HCT116 (cell line): Measurements from ENCODE around the gene CTIF. TPM values are rescaled to one million over a fixed set of nuclear protein-coding genes. Genes with fewer than 3 reads are reported as not detected.

Experiments used
- ATAC-seq: fragments of 200-7000 bp; cut with Tn5 transposase; 2 replicates; pipeline ENCODE4 v1.9.1; 2020; ENCODE audit warnings: mild to moderate bottlenecking, moderate library complexity
- BruUV-seq: library from RNA; stranded (reverse); fragments of 400-500 nt; replicated peaks from 2 replicates; lab custom pipeline; 2021; lab: Mats Ljungman, UMichigan
- CTCF ChIA-PET: fragments of 300-600 bp; sonication (Branson Sonifier 250); formaldehyde crosslinking; loops from one replicate; lab custom pipeline; 2021; ENCODE audit warnings: antibody characterized with exemption; lab: Charles Lee
- POLR2A ChIA-PET: fragments of 300-600, 350-600 bp; sonication (Branson Sonifier 250); formaldehyde crosslinking; loops from one replicate; lab custom pipeline; 2021; ENCODE audit warnings: antibody characterized with exemption; lab: Charles Lee
- RAD21 ChIA-PET, 2 experiments: fragments of 300-600 bp; sonication (Branson Sonifier 250); formaldehyde crosslinking; loops; one replicate each; lab custom pipeline; 2023; ENCODE audit warnings: low total read pairs in 2 of 2; ENCODE audit not compliant: uncharacterized antibody in 2 of 2, unreplicated experiment in 2 of 2, low non-redundant PET in 1 of 2; lab: Charles Lee
- DNase-seq: peaks from one replicate; pipeline ENCODE4 v3.0.0-alpha.2; 2010; ENCODE audit warnings: low read depth, low spot score
- H2AFZ ChIP-seq: fragments of 200-600 bp; shearing (Covaris generic), sonication (generic); 2 replicates; pipeline ENCODE4 v1.6.1; 2017; ENCODE audit warnings: low read depth, mixed run types, mixed read lengths, antibody characterized with exemption, low read length; ENCODE audit not compliant: poor library complexity, severe bottlenecking
- H3K27ac ChIP-seq: 2 replicates; pipeline ENCODE4 v1.5.1; 2012; ENCODE audit warnings: low read depth, low read length
- H3K27me3 ChIP-seq: fragments of 200-600 bp; sonication (generic); 2 replicates; pipeline ENCODE4 v1.6.1; 2016; ENCODE audit warnings: mixed run types, low read length, mixed read lengths; ENCODE audit not compliant: insufficient read depth
- H3K36me3 ChIP-seq, 2 experiments: fragments of 200-500 bp in 1 of 2; fragments of 200-600 bp in 1 of 2; sonication (Bioruptor generic) in 1 of 2; sonication (generic) in 1 of 2; 2 replicates each; pipeline versions ENCODE4 v1.5.1 to v1.6.1; 2014 to 2016; ENCODE audit warnings: low read length in 2 of 2, inconsistent platforms in 1 of 2, mixed read lengths in 1 of 2, mixed run types in 1 of 2; ENCODE audit not compliant: insufficient read depth in 2 of 2, control insufficient read depth in 1 of 2
- H3K4me1 ChIP-seq, 2 experiments: fragments of 200-600 bp in 1 of 2; sonication (generic) in 1 of 2; 2 replicates each; pipeline versions ENCODE4 v1.5.1 to v1.6.1; 2012 to 2017; ENCODE audit warnings: low read length in 2 of 2, inconsistent platforms in 1 of 2, mild to moderate bottlenecking in 1 of 2, mixed read lengths in 1 of 2, mixed run types in 1 of 2, moderate library complexity in 1 of 2; ENCODE audit not compliant: insufficient read depth in 2 of 2, control insufficient read depth in 1 of 2
- H3K4me2 ChIP-seq: fragments of 200-600 bp; sonication (generic); 2 replicates; pipeline ENCODE4 v1.6.1; 2017; ENCODE audit warnings: mixed run types, low read length, mixed read lengths
- H3K4me3 ChIP-seq, 2 experiments: fragments of 200-600 bp in 1 of 2; sonication (generic) in 1 of 2; replicated peaks in 1 of 2; 2 replicates each; pipeline ENCODE4 v1.5.1; 2011 to 2016; ENCODE audit warnings: low read length in 2 of 2, control low read depth in 1 of 2, low read depth in 1 of 2, mild to moderate bottlenecking in 1 of 2, mixed read lengths in 1 of 2, mixed run types in 1 of 2
- H3K79me2 ChIP-seq: fragments of 200-600 bp; sonication (generic); 2 replicates; pipeline ENCODE4 v1.6.1; 2017; ENCODE audit warnings: mild to moderate bottlenecking, mixed run types, low read length, moderate library complexity, mixed read lengths; ENCODE audit not compliant: insufficient read depth
- H3K9ac ChIP-seq: fragments of 200-600 bp; sonication (generic); 2 replicates; pipeline ENCODE4 v1.6.1; 2016; ENCODE audit warnings: low read length, mixed read lengths
- H3K9me2 ChIP-seq: fragments of 200-600 bp; sonication (generic), shearing (Covaris generic); 2 replicates; pipeline ENCODE4 v1.6.1; 2017; ENCODE audit warnings: mixed run types, mild to moderate bottlenecking, moderate library complexity; ENCODE audit not compliant: insufficient read depth
- H3K9me3 ChIP-seq, 2 experiments: fragments of 200-500 bp in 1 of 2; fragments of 200-600 bp in 1 of 2; sonication (Bioruptor generic) in 1 of 2; sonication (generic) in 1 of 2; 2 replicates each; pipeline ENCODE4 v1.6.1; 2014 to 2017; ENCODE audit warnings: low read length in 2 of 2, mixed read lengths in 2 of 2, inconsistent platforms in 1 of 2, low read depth in 1 of 2, mild to moderate bottlenecking in 1 of 2, mixed run types in 1 of 2, moderate library complexity in 1 of 2; ENCODE audit not compliant: control insufficient read depth in 1 of 2, insufficient read depth in 1 of 2
- H4K20me1 ChIP-seq: fragments of 200-600 bp; sonication (generic), shearing (Covaris generic); 2 replicates; pipeline ENCODE4 v1.6.1; 2017; ENCODE audit warnings: mixed run types, mild to moderate bottlenecking, moderate library complexity; ENCODE audit not compliant: insufficient read depth
- EGR1 ChIP-seq: IDR thresholded peaks from 2 replicates; pipeline ENCODE4 v1.6.1; 2012; ENCODE audit warnings: low read depth
- EZH2 ChIP-seq: fragments of 200-600 bp; sonication (generic); IDR thresholded peaks from 2 replicates; pipeline ENCODE4 v1.6.1; 2017; ENCODE audit warnings: antibody characterized with exemption, mixed run types
- FOSL1 ChIP-seq: IDR thresholded peaks from 2 replicates; pipeline ENCODE4 v1.6.1; 2012; ENCODE audit warnings: low read depth
- JUND ChIP-seq: IDR thresholded peaks from 2 replicates; pipeline ENCODE4 v1.6.1; 2012
- POLR2AphosphoS5 ChIP-seq: IDR thresholded peaks from 2 replicates; pipeline ENCODE4 v1.6.1; 2011; ENCODE audit warnings: mild to moderate bottlenecking, low read depth, low read length, moderate library complexity
- RAD21 ChIP-seq: IDR thresholded peaks from 2 replicates; pipeline ENCODE4 v1.6.1; 2012; ENCODE audit warnings: low read depth, mild to moderate bottlenecking
- SIN3A ChIP-seq: IDR thresholded peaks from 2 replicates; pipeline ENCODE4 v1.6.1; 2012; ENCODE audit warnings: low read depth
- SP1 ChIP-seq: IDR thresholded peaks from 2 replicates; pipeline ENCODE4 v1.6.1; 2012; ENCODE audit warnings: low read depth
- intact Hi-C: fragments of 100-400 bp; cut with micrococcal nuclease; formaldehyde crosslinking; loops from 2 replicates; pipeline ENCODE4 v1.10.0; 2022
- total RNA-seq: library from RNA; stranded (reverse); gene quantifications from one replicate; pipeline ENCODE4 v1.2.1, GENCODE V29; 2021; ENCODE audit not compliant: unreplicated experiment
- TF ChIP-seq, protein P1 (sequence below): IDR thresholded peaks from 2 replicates; pipeline ENCODE4 v1.6.1; 2012
- TF ChIP-seq, protein P2 (sequence below): IDR thresholded peaks from 2 replicates; pipeline ENCODE4 v1.6.1; 2012
- TF ChIP-seq, protein P3 (sequence below): IDR thresholded peaks from 2 replicates; pipeline ENCODE4 v1.6.1; 2012; ENCODE audit warnings: low read depth

Gene CTIF
- total RNA-seq, 1 experiment from 2014 or later = 19.7 TPM

DNA sequence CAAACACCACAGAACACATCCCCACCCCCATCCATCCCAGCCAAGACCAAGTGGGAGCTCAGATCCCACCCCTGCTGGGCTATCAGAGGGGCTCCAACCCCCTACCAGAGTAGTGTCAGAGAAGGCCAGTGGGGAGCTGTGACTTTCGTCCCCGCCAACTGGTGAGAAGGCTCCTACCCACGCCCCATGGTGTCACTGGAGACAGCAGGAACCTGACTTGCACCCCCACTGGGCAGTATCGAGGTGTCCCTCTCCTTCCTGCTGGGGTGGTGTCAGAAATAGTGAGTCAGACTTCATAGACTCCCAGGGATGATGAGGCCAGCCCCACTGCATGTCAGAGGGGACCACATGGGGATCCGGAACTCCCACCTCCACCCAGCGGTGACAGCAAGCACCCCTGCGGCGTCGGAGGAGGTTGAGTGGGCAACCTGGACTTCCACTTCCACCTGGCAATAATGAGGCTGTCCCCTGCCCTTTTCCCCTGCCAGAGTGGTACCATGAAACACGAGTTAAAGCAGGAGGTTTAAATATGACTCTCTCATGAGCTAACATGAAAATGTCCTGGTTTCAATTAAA, 106.7 kb downstream of the CTIF start:
- TF ChIP-seq FOSL1 (no peak), SP1 (no peak), POLR2AphosphoS5 (no peak)
- TF ChIP-seq, protein P1, sequence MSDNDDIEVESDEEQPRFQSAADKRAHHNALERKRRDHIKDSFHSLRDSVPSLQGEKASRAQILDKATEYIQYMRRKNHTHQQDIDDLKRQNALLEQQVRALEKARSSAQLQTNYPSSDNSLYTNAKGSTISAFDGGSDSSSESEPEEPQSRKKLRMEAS = no peak
- Histone ChIP-seq H3K4me1 (no peaks in the 10 kb centered on the region), H3K4me3 (no peak overlapping the region), H4K20me1 (no peaks in the 10 kb centered on the region), H3K27ac (no peak overlapping the region), H3K36me3 (no peaks in the 10 kb centered on the region; a peak in 1 of 4 replicates), H2AFZ (no peak overlapping the region), H3K27me3 (no peaks in the 10 kb centered on the region), H3K9ac (no peak overlapping the region), H3K4me2 (no peak overlapping the region), H3K9me3 (peaks cover 0 to 8% of the 10 kb centered on the region in 2 experiments; a peak in 1 of 4 replicates), H3K79me2 (no peaks in the 10 kb centered on the region), H3K9me2 (no peaks in the 10 kb centered on the region)
- DNase-seq (no peak), ATAC-seq (no peak)
- ChIA-PET CTCF (no interaction called here), RAD21 (no interaction called here), POLR2A (no interaction called here)
- BruUV-seq = no TSS peak
- intact Hi-C loops = no loop called here

DNA sequence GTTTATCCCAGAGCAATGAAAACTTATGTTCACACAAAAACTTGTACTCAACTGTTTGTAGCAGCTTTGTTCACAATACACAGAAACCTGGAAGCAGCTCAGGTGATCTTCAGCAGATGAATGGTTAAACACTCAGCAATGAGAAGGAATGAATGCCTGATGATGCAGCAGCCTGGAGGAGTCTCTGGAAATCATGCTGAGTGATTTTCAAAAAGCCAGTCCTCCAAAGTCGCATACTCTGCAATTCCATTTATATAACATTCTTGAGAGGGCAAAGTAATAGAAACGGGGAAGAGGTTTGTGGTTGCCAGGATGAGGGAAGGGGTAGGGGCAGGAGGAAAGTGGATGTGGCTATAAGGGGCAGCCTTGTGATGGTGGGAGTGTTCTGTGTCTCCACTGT, 108.1 kb downstream of the CTIF start:
- ChIA-PET POLR2A (interaction anchor here (0.7 kb wide), 1 partner anchor 144 kb away, joined by 7 read pairs; no protein-coding TSS in a partner anchor), RAD21 (interaction anchor here in 1 of 2 experiments (0.6 kb wide), 1 partner anchor 102 kb away, joined by 4 read pairs; no protein-coding TSS in a partner anchor), CTCF (interaction anchor here (0.6 to 0.7 kb wide), 2 partner anchors 29 to 219 kb away, joined by 3 read pairs; no protein-coding TSS in a partner anchor)
- Histone ChIP-seq H3K27me3 (no peaks in the 10 kb centered on the region), H3K4me2 (no peak overlapping the region), H2AFZ (no peak overlapping the region), H3K79me2 (no peaks in the 10 kb centered on the region), H3K4me1 (no peaks in the 10 kb centered on the region), H3K4me3 (no peak overlapping the region), H3K36me3 (no peaks in the 10 kb centered on the region; a peak in 1 of 4 replicates), H3K9me3 (peaks cover 0 to 8% of the 10 kb centered on the region in 2 experiments; a peak in 1 of 4 replicates), H3K27ac (no peak overlapping the region), H3K9me2 (no peaks in the 10 kb centered on the region), H4K20me1 (no peaks in the 10 kb centered on the region), H3K9ac (no peak overlapping the region)
- ATAC-seq (no peak), DNase-seq (no peak)
- intact Hi-C loops = no loop called here
- no TSS peak for BruUV-seq
- TF ChIP-seq EZH2 (no peak), JUND (no peak), SIN3A (no peak), EGR1 (no peak), RAD21 (no peak)
- TF ChIP-seq, protein P2, sequence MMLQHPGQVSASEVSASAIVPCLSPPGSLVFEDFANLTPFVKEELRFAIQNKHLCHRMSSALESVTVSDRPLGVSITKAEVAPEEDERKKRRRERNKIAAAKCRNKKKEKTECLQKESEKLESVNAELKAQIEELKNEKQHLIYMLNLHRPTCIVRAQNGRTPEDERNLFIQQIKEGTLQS = no peak
- TF ChIP-seq, protein P3, sequence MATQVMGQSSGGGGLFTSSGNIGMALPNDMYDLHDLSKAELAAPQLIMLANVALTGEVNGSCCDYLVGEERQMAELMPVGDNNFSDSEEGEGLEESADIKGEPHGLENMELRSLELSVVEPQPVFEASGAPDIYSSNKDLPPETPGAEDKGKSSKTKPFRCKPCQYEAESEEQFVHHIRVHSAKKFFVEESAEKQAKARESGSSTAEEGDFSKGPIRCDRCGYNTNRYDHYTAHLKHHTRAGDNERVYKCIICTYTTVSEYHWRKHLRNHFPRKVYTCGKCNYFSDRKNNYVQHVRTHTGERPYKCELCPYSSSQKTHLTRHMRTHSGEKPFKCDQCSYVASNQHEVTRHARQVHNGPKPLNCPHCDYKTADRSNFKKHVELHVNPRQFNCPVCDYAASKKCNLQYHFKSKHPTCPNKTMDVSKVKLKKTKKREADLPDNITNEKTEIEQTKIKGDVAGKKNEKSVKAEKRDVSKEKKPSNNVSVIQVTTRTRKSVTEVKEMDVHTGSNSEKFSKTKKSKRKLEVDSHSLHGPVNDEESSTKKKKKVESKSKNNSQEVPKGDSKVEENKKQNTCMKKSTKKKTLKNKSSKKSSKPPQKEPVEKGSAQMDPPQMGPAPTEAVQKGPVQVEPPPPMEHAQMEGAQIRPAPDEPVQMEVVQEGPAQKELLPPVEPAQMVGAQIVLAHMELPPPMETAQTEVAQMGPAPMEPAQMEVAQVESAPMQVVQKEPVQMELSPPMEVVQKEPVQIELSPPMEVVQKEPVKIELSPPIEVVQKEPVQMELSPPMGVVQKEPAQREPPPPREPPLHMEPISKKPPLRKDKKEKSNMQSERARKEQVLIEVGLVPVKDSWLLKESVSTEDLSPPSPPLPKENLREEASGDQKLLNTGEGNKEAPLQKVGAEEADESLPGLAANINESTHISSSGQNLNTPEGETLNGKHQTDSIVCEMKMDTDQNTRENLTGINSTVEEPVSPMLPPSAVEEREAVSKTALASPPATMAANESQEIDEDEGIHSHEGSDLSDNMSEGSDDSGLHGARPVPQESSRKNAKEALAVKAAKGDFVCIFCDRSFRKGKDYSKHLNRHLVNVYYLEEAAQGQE = no peak
